NCI-H2107 (cell line): ENCODE results near the gene TPST2.

ENCODE experiments used
- DNase-seq: peaks from one replicate; lab custom pipeline; 2025; lab: John Stamatoyannopoulos, UW

Gene TPST2

DNA sequence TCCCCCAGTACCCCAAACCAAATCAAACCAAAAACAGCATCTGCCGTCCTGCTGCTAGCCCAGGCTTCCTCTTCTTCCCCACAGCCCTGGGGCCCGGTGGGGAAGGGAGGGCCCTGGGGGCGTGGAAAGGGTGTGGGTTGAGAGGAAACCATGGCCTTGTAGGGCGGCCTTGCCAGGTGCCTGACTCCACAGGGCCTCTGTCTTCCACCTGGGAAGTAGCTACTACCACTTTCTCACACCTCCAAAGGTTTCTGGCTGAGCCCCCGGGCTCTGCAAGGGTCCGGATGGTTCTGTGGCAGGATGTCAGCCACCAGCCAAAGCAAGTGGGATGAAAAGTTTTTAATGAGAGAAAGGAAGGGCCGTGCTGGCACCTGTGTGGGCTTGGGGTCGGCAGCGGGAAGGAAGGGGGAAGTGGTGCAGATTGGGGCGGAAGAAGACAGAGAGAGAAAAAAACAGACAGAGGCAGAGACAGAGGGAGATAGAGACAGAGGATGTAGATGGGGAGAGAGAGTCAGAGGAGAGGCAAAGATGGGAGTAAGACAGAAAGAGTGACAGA is 10.5 kb downstream of the TPST2 start:
- DNase-seq: no peak

DNA sequence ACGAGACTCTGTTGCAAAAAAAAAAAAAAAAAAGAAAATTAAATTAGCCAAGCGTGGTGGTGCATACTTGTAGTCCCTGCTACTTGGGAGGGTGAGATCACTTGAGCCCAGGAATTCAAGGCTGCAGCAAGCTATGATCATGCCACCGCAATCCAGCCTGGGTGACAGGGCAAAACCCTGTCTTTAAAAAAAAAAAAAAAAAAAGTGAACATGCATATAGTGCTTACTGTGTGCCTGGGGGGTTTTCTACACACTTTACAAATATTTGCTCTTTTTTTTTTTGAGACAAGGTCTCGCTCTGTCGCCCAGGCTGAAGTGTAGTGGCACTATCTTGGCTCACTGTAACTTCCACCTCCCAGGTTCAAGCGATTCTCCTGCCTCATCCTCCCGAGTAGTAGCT is 12.9 kb downstream of the TPST2 start:
- no peak for DNase-seq

DNA sequence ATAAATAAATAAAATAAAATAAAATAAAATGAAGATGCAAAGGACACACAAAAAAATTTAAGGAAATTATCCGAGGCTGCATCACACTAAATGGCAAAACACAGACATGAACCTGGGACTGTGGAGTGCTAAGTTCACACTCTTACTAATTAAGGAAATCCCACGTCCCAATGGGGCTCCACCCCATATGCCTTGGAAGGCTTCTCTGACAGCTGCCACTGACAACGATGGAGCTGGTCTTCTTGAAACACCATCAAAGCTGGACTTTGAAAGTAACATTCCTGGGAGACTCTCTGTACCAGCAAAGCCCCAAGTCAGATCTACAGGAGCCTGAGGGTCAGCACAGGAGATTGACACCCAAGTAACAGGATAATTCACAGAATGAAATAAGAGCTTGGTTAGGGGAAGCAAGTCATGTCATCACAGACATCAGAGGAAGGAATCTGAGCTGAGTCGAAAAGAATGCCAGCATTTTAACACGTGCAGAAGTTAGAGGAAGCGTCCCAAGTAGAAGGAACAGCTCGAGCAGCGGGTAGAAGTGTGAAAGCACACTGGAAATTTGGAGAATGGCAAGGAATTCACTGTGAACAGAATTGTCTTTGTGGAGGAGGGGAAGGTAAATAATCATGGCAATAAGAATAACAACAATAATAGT is 13.8 kb downstream of the TPST2 start:
- no peak for DNase-seq

DNA sequence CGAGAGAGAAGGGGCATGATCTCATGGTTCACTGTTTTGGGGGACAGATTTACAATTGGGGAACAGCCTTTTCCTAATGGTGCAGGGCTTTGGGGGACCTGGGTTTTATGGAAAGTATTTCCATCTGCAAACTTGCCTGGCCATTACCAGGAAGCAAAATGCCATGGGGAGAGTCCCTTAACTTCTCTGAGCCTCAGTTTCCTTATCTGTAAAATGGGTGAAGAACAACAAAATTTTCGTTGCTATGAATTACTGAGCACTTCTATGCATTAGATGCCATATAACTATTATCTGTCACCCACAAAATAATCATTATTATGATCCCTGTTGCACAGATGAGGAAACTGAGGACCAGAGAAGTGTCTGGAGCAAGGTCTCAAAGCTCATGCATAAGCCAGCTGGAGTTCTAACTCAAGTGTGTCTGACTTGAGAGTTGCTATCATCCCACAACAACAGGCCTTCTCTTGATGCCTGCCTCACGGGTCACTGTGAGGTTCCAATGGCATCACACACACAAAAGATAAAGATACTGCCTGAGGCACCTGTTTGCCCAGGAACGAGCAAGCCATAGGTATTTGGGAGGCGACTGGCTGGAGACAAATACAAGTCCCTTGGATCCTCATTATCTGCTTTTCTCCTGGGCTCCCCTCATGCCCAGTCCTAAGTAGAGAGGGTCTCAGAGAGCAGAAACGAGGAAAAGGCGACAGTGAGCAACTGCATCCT is 15.8 kb downstream of the TPST2 start:
- DNase-seq: no peak

DNA sequence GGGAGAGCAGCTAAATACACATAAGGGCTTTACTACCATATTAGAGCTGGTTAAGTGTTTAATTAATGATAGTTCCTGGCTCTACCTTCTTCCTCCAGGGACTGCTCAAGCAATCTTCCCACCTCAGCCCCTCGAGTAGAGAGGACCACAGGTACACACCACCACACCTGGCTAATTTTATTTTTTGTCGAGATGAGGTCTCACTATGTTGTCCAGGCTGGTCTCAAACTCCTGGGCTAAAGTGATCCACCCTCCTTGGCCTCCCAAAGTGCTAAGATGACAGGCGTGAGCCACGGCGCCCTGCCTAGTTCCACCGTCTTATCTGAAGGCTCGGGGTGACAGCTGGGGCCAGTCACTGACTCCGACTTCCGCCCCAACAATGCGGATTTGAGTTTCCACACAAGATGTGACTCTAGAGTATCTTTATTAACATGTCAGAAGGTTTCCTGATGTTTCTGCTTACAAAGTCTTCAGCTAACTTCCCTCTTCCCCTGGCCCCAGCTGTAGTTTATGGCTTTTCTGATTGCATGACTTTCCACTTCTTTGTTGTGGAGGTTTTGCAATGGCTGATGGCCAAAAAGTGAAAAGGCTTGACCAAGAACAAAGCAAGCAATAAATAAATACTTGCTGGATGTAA is 16.8 kb downstream of the TPST2 start:
- DNase-seq: no peak

DNA sequence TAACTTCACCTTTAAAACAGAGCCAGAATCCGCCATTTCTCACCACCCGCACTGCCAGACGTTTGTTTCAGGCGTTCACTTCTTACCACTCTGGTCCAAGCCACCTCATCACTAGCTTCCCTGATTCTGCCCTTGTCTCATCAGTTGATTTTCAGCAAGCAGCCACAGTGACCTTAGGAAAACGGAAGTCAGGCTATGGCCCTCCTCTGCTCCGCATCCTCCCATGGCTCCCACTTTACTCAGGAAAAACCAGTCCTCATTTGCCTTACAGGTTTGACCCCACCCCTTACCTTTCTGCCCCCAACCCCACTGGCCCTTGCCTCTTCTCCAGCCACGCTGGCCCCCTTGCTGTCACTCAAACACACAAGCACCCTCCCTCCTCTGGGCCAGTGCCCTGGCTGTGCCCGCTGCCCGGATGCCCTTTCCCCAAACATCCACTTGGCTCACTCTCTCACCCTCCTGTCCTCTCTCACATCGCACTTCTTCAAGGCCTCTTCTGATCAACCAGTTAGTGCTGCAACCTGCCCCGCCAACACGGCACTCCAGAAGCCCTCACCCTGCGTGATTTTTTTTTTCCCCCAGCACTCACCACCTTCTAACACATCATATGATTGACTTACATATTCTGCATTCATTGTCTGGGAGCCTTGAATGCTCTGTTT is 18.9 kb downstream of the TPST2 start:
- DNase-seq: no peak

DNA sequence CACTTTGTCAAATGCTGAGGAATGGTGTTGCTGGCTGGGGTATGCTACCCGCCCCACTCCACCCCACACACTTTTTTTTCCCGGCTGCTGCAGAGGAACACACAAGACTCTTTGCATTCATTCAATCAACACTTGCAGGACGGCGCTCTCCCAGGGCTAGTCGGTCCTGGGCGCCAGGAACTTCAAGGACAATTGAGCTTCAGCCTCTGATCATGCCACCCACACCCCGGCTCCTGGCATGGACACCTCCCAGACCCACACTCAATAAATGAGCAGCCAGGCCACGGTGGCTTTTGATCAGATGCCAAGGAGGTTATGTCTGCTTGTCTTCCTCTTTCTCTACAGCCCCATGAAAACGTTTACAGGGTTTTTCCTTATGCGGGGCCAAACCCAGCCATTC is 19.8 kb downstream of the TPST2 start:
- no peak for DNase-seq

DNA sequence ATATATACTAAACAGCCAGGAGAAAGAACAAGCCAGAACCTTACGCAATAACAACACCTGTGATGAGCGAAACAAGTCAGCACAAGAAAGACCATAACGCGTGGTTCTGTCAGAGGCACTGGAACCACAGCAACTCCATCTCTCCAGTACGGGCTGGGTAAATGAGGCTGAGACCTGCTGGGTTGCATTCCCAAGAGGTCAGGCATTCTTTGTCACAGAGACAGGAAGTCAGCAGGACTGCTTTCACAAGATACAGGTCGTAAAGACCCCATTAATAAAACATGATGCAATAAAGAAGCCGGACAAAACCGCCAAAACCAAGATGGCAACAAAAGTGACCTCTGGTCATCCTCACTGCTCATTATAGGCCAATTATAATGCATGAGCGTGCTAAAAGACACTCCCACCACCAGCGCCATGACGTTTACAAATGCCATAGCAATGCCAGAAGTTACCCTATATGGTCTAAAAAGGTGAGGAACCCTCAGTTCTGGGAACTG is 21.7 kb downstream of the TPST2 start:
- DNase-seq: no peak

DNA sequence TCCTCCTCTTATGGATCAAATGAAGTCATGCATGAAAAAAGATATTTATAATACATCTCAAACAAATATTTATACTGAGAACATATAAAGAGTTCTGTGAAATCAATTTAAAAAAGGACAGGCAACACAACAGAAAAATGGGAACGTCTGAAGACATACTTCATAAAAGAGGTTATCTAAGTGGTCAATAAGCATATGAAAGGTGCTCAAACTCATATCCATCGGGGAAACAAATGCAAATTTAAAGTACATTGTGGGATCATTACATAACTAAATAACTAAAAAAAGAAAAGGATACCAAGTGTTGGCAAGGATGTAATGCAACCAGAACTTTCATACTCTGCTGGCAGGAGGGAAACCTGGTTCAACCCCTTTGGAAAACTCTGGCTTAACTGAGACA is 22.3 kb downstream of the TPST2 start:
- DNase-seq: no peak

DNA sequence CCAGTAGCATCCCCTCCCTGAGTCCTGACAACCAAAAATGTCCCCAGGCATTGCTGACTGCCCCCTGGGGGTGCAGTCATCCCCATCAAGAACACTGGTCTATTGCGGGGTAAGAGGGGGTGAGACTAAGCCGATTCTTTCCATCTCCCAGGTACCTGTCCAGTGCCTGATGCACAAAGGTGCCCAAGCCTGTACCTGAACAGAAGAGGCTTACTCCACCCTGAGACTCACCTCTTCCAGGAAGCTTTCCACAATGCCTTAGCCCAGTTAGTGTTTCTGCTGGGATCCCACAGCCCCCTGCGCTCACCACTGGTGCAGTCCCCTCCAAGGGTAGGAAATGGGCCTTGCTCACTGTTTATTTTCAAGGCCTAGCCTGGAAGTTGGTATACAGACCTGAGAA is 22.9 kb downstream of the TPST2 start:
- DNase-seq: no peak

DNA sequence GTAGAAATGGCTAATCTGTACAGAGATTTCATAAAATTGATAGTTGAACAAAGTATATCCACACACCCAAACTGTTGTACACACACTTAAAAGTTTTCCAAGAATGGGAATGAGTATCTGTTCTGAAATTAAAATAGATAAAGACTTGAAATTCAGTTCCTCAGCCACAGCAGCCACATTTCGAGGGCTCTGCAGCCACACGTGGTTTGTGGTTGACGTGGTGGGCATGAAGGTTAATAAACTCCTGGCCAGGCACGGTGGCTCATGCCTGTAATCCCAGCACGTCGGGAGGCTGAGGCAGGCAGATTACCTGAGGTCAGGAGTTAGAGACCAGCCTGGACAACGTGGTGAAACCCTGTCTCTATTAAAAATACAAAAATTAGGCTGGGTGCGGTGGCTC is 24.0 kb downstream of the TPST2 start:
- no peak for DNase-seq

DNA sequence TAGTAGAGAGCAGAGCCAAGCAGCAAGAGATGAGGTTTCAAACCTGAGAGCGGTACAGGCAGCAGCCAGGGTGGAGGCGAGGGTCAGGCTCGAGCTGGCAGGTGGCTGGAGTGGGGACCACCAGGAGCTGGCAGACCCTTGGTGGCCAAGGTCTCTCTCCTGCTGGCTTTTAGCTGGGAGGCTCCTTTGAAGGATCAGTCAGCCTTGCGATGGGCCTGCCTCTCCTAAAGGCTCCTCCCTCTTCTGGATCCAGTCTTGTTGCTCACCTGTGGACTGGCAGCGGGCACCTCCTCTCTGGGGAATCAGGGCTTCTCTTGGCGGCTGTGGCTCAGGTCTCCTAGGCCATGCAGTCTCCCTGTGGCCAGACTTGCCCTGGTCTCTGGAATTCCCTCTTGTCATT is 24.8 kb downstream of the TPST2 start:
- no peak for DNase-seq

DNA sequence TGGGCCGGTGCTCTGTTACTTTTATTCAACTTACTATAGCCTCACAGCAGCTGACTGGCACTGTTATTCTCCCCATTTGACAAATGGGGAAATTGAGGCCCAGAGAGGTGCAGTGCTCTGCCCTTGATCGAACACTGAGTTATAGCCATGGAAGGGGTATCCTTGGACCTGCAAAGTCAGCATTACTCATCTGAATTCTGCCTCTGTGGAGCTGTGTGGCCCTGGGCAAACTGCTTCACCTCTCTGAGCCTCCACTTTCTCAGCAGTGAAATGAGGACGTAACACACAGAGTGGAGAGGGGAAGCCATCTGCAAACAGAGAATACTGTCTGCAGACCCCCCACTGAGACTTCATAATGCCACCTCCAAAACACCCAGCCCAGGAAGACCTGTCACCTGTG is 25.3 kb downstream of the TPST2 start:
- no peak for DNase-seq

DNA sequence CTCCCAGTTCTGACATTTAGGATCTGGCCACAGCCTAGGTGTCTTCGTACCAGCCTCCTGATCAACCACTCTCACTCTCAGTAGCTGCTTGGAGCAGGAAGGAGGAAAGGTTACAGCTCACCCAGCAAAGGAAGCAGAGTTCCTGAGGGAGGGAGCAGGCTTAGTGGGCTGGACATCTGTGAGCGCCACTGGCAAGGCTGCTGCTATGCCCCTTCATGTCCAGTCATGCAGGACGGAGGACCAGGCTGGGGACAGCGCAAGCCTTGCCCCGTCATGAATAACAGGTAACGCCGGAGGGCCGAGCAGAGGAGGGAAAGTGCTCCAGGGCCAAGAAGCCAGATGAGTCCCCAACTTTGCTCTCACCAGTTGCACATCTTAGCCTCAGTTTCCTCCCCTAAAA is 25.8 kb downstream of the TPST2 start:
- no peak for DNase-seq

DNA sequence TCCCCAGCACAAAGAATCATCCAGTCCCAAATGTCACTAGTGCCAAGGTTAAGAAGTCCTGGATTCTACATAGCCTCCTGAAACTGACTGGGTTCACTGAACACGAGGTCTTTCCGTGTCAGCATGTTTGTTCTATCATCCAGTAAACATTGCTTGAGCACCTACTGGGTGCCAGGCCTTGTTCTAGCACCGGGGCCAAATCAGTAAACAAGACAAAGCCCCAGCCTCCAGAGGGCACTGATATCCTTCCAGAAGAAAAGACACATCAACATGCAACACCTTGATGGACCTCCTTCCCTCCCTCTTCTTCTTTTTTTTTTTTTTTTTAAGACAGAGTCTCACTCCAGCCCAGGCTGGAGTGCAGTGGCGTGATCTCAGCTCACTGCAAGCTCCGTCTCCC is 26.9 kb downstream of the TPST2 start:
- no peak for DNase-seq

DNA sequence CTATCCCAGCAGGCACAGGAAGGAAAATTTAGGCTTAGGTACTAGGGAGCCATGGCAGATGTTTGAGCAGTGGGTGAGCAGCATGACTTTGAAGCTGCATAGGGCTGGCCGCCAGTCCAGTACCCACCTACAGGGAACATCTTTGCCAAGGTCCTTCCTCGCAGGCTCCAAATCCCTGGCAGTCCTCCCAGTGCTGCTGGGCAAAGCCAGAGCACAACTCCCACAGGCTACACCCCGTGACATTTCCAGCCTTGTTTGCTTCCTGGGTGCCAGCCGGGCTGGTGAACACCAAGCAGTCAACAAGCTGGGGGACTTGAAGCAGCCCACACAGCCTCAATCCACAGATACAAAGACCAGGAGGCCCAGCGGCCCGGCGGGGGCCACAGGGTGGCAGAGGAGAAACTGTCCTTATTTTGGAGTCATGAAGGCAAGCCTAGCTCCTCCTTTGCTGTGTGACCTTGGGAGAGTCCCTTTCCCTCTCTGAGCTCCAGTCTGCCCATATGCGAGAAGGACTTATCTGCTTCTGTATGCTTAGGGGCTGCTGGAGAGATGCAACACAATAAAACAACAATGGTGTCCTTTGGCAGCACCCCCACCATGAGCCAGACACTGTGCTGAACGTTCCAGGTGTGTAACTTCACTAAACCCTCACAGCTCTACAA is 28.0 kb downstream of the TPST2 start:
- DNase-seq: no peak

DNA sequence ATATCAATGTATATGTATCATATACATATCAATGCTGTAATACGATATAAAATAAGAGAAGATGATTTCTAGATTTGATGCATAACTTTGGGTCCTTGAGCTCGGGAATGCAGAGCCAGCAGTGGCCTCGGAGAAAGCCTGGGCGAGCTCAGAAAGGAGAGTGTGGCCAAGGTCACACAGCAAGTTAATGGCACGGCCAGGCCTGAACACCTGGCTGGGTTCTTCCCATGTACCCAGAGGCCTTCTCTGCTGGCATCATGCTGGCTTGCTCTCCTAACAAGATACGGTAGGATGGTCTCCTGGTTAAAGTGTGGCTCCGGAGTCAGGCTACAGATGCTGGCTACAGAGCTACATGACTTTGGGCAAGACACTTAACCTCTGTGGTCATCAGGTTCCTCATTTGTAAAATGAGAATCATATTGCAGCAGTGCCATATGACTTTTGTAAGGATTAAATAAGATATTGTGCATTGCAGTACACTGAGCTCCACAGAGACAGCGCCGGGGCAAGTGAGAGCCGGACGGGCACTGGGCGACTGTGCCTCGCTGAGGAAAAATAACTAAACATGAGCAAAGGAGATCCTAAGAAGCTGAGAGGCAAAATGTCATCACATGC is 29.9 kb downstream of the TPST2 start:
- no peak for DNase-seq

DNA sequence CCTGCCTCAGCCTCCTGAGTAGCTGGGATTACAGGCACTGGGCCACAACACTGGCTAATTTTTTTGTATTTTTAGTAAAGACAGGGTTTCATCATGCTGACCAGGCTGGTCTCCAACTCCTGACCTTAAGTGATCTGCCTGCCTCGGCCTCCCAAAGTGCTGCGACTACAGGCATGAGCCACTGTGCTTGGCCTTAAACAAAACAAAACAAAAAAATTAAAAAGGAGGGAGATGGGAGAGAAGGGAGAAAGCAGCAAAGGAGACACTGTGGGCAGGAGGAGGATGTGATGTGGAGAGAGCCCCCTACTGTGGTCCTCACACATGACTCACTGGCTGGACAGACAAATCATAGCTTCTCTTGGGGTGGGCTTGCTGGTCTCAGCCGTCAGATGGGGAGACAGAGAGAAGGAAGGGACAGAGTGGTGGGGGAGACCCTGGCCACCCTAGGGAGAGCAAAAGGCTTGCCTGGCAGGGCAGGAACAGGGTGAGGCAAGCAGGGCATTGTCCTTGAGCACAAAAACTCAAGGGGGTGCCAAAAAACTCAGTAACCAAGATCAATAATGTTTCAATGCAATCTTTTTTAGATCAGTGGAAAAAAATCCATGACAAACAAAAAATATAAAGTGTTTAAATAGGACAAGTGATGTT is 31.6 kb downstream of the TPST2 start:
- DNase-seq: no peak

DNA sequence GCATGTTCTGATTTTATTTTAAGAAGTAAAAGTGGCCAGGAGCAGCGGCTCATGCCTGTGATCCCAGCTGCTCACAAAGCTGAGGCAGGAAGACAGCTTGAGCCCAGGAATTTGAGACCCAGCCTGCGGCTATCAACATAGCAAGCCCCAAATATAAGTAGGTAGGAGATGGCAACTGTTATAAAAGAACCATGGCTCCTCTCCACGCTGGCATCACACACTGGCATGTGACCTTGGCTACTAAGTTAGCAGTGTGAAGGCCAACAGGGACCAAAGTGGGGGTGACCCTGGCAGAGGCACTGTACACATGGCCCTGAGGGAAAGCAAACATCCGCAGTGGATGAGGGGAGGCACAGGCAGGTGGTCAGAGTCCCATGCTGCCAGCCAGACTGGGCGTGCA is 33.0 kb downstream of the TPST2 start:
- no peak for DNase-seq

DNA sequence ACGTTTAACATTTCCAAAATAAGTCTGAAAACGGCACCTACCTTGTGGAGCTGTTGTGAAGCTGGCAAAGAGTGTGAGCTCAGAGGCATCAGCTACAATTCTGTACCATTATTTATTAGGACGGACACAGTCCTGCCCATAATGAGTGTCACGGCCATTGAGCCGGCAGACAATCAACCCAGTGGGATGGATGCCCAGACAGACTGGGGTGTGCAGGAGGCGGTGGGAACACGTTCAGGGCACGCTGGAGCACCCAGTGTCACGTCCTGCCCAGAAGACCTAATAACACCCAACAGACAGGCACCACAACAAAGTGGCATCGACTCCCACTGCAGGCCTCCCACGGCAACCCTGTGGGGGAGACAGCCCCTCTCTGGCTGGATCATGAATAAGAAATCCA is 34.5 kb downstream of the TPST2 start:
- no peak for DNase-seq

DNA sequence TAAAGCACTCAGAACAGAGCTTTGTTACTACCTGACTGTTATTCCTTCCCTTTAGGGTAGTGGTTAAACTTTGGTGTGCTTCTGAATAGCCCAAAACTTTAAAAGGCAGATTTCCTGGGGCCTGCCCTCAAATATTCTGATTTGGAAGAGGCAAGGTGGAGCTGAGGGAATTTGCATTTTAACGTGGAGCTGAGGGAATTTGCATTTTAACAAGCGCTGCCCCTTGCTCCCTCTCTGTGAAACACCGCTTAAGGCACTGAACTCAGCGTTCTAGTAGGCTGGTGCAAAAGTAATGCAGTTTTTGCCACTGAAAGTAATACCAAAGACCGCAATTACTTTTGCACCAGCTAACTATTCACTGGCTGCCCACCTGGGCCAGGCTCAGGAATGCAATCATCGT is 35.0 kb downstream of the TPST2 start:
- DNase-seq: no peak
